GM12878 (cell line): ENCODE results near the gene BCS1L. TPM values are rescaled to one million over a fixed set of nuclear protein-coding genes. Genes with fewer than 3 reads are reported as not detected.

Experiments used
- ATF2 ChIP-seq: IDR thresholded peaks from 2 replicates; pipeline ENCODE4 v1.6.1; 2012; ENCODE audit warnings: low read length, inconsistent platforms
- BACH1 ChIP-seq: fragments of 450-650 bp; IDR thresholded peaks from 2 replicates; pipeline ENCODE4 v1.6.1; 2017; ENCODE audit warnings: mild to moderate bottlenecking, borderline replicate concordance
- BMI1 ChIP-seq: fragments of 450-650 bp; IDR thresholded peaks from 2 replicates; pipeline ENCODE4 v1.6.1; 2016; ENCODE audit warnings: mild to moderate bottlenecking, moderate library complexity, borderline replicate concordance
- ELK1 ChIP-seq: IDR thresholded peaks from 2 replicates; pipeline ENCODE4 v1.6.1; 2012; ENCODE audit warnings: low read depth, low read length, improper control_type of control experiment
- EP300 ChIP-seq, 2 experiments: fragments of 150-350 bp in 1 of 2; IDR thresholded peaks; 2 replicates each; pipeline ENCODE4 v1.6.1; 2011 to 2012; ENCODE audit warnings: low read depth in 2 of 2, low read length in 2 of 2, borderline replicate concordance in 1 of 2, improper control_type of control experiment in 1 of 2, inconsistent platforms in 1 of 2; ENCODE audit not compliant: control insufficient read depth in 1 of 2
- KLF5 ChIP-seq: fragments of 450-650 bp; IDR thresholded peaks from 2 replicates; pipeline ENCODE4 v1.6.1; 2014; ENCODE audit warnings: mild to moderate bottlenecking; ENCODE audit not compliant: partially characterized antibody
- NR2C2 ChIP-seq: IDR thresholded peaks from 2 replicates; pipeline ENCODE4 v1.6.1; 2011; ENCODE audit warnings: borderline replicate concordance, low read depth; ENCODE audit not compliant: control insufficient read depth, insufficient read length
- RFX5 ChIP-seq: IDR thresholded peaks from 2 replicates; pipeline ENCODE4 v1.6.1; 2011; ENCODE audit warnings: low read depth, low read length, improper control_type of control experiment
- STAT1 ChIP-seq: fragments of 450-650 bp; conservative IDR thresholded peaks from 2 replicates; pipeline ENCODE4 v1.6.1; 2014; ENCODE audit warnings: antibody characterized with exemption, mild to moderate bottlenecking
- USF2 ChIP-seq: IDR thresholded peaks from 2 replicates; pipeline ENCODE4 v1.6.1; 2011; ENCODE audit warnings: low read depth, low read length, improper control_type of control experiment, borderline replicate concordance
- ZZZ3 ChIP-seq: IDR thresholded peaks from 2 replicates; pipeline ENCODE4 v1.6.1; 2011; ENCODE audit warnings: low read depth; ENCODE audit not compliant: control insufficient read depth, insufficient read length
- polyA plus RNA-seq, 11 experiments: library from polyadenylated mRNA; depleted of rRNA in 4 of 11; unstranded in 6 of 11; stranded (reverse) in 5 of 11; fragments of >200 nt; fragmentation: Nextera tagmentation in 4 of 11; fragmentation: Illumina TruSeq in 1 of 11; extraction: Ambion mirVana in 4 of 11; extraction: Trizol in 1 of 11; gene quantifications; 1 replicate in 1 of 11; 2 replicates in 10 of 11; pipeline versions ENCODE4 v1.2.1 to v1.2.3, GENCODE V29; 2011 to 2016; ENCODE audit warnings: inconsistent platforms in 2 of 11, missing spikeins in 2 of 11, low read depth in 1 of 11
- total RNA-seq, 4 experiments: library from RNA; depleted of rRNA in 3 of 4; stranded (reverse); fragments of >200 nt in 3 of 4; fragmentation: Illumina TruSeq in 1 of 4; extraction: Trizol in 1 of 4; gene quantifications; 2 replicates each; pipeline versions ENCODE4 v1.2.1 to v1.2.3, GENCODE V29; 2013 to 2021

The BCS1L gene
- total and polyA plus RNA-seq, 10 of the 15 experiments (the other 5 are each of a cell fraction or from before 2014, with no cell fraction given): 40.4 to 114 (median 65.2) TPM

- no peak for TF ChIP-seq STAT1
- TF ChIP-seq NR2C2: no peak
- peak in 1 of 2 experiments; percentile 31; a peak in 1 of 4 replicates for TF ChIP-seq EP300 (IDR thresholded peaks at IDR 0.05; ENCODE audit: borderline replicate concordance in 1 of 2, control insufficient read depth in 1 of 2, low read depth in 2 of 2, low read length in 2 of 2)
- no peak for TF ChIP-seq KLF5
- TF ChIP-seq BMI1: no peak
- TF ChIP-seq USF2: no peak; the same call in 1 of the 2 replicates
- no peak for TF ChIP-seq BACH1
- TF ChIP-seq ELK1: peak; percentile 33; the same call in 1 of the 2 replicates
- no peak for TF ChIP-seq ATF2
- no peak for TF ChIP-seq RFX5
- TF ChIP-seq ZZZ3: no peak
Measured at GRCh38 chr2:218659258-218659987, at the start of gene BCS1L, which contains the start of gene ZNF142 (continued).
